NCI-H345 treated with DMSO at 0.1 percent for 48 hours (cell line): ENCODE data around the gene RBM24.

Experiments used
- DNase-seq: peaks from one replicate; lab custom pipeline; 2025; ENCODE audit not compliant: unreplicated experiment; lab: John Stamatoyannopoulos, UW

The RBM24 gene

DNA sequence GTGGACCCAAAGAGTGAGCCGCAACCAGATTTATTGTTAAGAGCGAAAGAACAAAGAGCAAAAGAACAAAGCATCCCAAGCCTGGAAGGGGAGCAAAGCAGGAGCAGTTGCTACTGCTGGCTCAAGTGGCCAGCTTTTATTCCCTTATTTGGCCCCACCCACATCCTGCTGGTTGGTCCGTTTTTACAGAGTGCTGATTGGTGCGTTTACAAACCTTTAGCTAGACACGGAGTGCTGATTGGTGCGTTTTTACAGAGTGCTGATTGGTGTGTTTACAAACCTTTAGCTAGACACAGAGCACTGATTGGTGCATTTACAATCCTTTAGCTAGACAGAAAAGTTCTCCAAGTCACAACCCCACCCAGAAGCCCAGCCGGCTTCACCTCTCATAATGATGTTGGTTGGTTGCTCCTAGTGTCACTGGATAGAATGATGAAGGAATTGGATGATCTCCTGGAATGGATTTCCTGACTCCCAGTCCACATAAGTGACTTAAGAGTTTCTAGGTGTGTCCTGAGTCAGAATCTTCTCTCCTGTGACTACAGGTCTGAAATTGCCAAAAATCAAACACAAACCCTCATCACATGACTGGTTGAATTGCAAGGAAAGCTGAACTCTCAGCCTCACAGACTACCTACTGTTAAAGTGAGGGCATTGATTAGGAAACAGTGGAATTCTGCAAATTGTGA lies 60.1 kb downstream of the RBM24 start:
- no peak for DNase-seq

DNA sequence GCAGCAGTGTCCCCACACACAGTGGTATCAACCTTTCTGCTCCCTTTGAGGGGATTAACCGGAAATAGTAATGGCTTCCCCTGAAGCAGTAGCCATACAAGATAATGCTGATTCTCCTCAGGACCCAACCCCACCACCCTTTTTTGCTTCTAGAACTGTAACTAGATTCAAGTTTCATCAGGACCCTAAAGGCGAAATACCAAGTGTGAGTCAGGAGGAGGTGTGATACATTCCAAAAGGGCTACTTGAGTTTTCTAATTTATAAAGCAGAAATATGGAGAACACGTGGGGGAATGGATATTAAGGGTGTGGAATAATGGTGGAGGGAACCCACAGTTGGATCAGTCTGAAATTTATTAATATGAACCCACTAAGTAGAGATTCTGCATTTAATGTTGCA lies 60.7 kb downstream of the RBM24 start:
- DNase-seq: no peak

DNA sequence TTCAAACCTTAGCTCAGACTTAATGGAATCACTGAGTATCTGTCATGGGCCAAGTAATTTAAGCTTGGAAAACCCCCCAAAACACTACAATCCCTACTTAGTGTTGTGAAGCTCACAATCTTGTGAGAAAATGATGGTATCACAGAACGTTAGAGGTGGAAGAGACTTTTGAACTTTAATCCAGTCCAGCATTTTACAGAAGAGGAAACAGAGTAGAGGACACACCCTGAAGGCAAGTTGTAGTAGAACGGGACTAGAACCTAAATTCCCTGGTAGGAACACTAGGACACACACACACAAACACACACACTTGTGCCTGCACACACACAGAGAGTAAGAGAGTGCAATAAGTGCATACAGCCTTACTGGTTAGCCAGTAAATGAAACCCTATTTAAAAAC lies 62.1 kb downstream of the RBM24 start:
- DNase-seq: no peak
